Stromal cell of bone marrow (primary cell): Measurements from ENCODE around the gene IGFBP4.
A peak's percentile ranks its signal among the peaks of the same experiment; 100 is the strongest.
"Not testable (repeated sequence)": the region's sequence is repeated elsewhere in the genome, so short reads cannot be mapped to it uniquely, and the experiment has no call there.

Source experiments
- DNase-seq: peaks from one replicate; pipeline ENCODE4 v3.0.0-alpha.2; 2012; ENCODE audit warnings: low read depth

IGFBP4 gene

GRCh38 chr17:40443196-40443987 lies at the start of gene IGFBP4:
Gene IGFBP4, plus strand, starts transcription at chr17:40443450. Its CDS starts 286 bp downstream, at chr17:40443736.
- DNase-seq: peak; percentile 66

GRCh38 chr17:40399185-40399584 lies 44.1 kb upstream of the IGFBP4 start:
- peak; percentile 47 for DNase-seq

- no peak for DNase-seq
Observed at GRCh38 chr17:40402668-40403067, 40.6 kb upstream of the IGFBP4 start.

- no peak for DNase-seq
Observed at GRCh38 chr17:40404003-40404402, 39.2 kb upstream of the IGFBP4 start.

- DNase-seq: no peak
Observed at GRCh38 chr17:40407460-40407859, 35.8 kb upstream of the IGFBP4 start.

- DNase-seq: not testable (repeated sequence)
Observed at GRCh38 chr17:40409540-40409939, 33.7 kb upstream of the IGFBP4 start.

- no peak for DNase-seq
Observed at GRCh38 chr17:40410082-40410481, 33.2 kb upstream of the IGFBP4 start.

- DNase-seq: no peak
Observed at GRCh38 chr17:40411821-40412220, 31.4 kb upstream of the IGFBP4 start.

GRCh38 chr17:40412880-40413279 lies 30.4 kb upstream of the IGFBP4 start:
- DNase-seq: no peak

GRCh38 chr17:40414312-40414711 lies 28.9 kb upstream of the IGFBP4 start:
- not testable (repeated sequence) for DNase-seq

GRCh38 chr17:40415390-40415789 lies 27.9 kb upstream of the IGFBP4 start:
- peak; percentile 29 for DNase-seq

GRCh38 chr17:40416671-40417070 lies 26.6 kb upstream of the IGFBP4 start:
- DNase-seq: no peak

GRCh38 chr17:40417258-40417608 lies 26.0 kb upstream of the IGFBP4 start:
- DNase-seq: no peak

- DNase-seq: peak; percentile 100
Observed at GRCh38 chr17:40417609-40418427, 25.4 kb upstream of the IGFBP4 start, which contains the start of gene TOP2A. Gene TOP2A, minus strand, starts transcription at chr17:40417896. Its CDS starts 105 bp downstream, at chr17:40417791.

- DNase-seq: no peak
Observed at GRCh38 chr17:40418428-40418706, 24.9 kb upstream of the IGFBP4 start.

GRCh38 chr17:40419559-40420331 lies 23.5 kb upstream of the IGFBP4 start:
- DNase-seq: no peak

GRCh38 chr17:40422990-40423633 lies 20.1 kb upstream of the IGFBP4 start:
- DNase-seq: no peak

GRCh38 chr17:40425741-40426140 lies 17.5 kb upstream of the IGFBP4 start:
- no peak for DNase-seq

GRCh38 chr17:40427002-40427491 lies 16.2 kb upstream of the IGFBP4 start:
- no peak for DNase-seq

- no peak for DNase-seq
Observed at GRCh38 chr17:40430272-40431230, 12.7 kb upstream of the IGFBP4 start.

GRCh38 chr17:40431231-40431602 lies 12.0 kb upstream of the IGFBP4 start:
- DNase-seq: no peak
